Tongue (tissue), 2 donors: Measurements from ENCODE around the gene OR6F1. TPM values are rescaled to one million over a fixed set of nuclear protein-coding genes. Genes with fewer than 3 reads are reported as not detected.
"Not testable (repeated sequence)": the region's sequence is repeated elsewhere in the genome, so short reads cannot be mapped to it uniquely, and the experiment has no call there.

Experiments used
- DNase-seq: peaks from one replicate; pipeline ENCODE4 v3.0.0-alpha.2; 2015
- total RNA-seq: library from RNA; depleted of rRNA; stranded (reverse); fragments of >200 nt; gene quantifications from one replicate; pipeline ENCODE4 v1.2.3, GENCODE V29; 2014

OR6F1 gene
- not detected for total RNA-seq

DNA sequence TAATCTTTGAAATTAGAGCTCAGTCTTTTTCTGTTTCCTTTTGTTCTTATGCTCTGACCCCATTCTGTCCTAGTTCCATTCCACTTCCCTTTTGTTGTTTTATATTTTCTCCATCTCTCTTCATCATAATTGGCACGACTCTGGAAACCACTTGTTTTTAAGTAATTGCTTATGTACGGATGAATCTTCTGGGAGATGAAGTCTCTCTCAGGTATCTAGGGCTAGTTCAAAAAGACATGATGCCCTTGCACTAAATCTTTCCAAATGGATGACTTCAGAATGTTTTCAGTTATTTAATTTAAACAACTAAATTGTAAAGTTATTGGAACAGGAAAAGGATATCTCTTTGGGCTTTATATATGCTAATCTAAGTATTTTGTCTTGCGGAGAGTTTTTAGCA, at the start of gene OR6F1:
Gene OR6F1 (minus strand): TSS at position 101 of the 400 bp plus-strand sequence. CDS start 3,891 bp downstream, outside the sequence.
- DNase-seq, result no peak

DNA sequence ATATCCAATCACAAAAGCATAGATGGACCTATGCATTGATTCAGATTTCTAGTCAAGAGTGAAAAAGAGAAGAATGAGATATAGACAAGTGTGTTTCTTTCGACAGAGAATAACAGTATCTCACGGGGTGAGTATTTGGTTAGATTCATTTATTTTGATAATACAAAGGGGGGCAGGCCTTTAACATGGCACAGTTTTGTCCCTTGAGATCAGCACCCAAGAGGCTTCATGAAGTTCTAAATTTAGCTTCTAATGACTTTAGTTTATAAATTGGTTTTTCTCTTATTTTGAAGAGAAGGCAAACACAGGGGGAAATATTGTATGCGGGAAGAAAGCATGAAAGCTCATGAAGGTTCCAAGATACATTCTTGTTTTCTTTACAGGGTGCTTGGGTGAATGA, 44.0 kb upstream of the OR6F1 start, which contains the start of gene OR1C1:
Gene OR1C1 (minus strand): TSS at position 101 of the 400 bp plus-strand sequence. CDS start 2,150 bp downstream, outside the sequence.
- no peak for DNase-seq

DNA sequence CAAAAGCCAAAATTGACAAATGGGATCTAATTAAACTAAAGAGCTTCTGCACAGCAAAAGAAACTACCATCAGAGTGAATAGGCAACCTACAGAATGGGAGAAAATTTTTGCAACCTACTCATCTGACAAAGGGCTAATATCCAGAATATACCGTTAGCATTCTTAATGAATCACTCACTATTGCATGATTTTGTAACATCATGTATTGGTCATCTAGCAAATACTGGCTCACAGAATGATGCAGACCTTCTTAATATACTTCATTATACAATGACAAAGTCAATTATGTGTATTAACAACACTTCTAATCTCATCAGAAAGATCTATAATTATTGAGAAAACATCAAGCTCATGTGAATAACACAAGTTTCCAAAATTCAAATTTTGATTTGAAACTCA, 37.9 kb upstream of the OR6F1 start:
- DNase-seq, result not testable (repeated sequence)

DNA sequence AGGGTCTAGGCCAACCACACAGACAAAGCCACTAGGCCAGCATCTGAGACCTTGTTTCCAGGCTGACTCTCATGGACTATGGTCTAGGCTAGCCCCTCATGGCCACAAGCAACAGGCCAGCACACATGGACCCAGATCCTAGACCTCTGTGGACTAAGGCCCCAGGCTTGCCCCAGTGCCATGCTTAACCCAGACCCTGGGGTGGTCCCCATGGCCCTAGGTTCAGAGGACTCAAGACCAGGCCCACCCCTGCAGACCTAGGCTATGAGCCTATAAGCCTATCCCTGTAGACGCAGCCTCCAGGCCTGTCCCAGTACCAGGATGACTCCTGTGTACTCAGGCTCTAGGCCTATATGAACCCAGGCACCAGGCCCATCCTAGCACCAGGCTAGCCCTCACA, 33.4 kb upstream of the OR6F1 start:
- no peak for DNase-seq

DNA sequence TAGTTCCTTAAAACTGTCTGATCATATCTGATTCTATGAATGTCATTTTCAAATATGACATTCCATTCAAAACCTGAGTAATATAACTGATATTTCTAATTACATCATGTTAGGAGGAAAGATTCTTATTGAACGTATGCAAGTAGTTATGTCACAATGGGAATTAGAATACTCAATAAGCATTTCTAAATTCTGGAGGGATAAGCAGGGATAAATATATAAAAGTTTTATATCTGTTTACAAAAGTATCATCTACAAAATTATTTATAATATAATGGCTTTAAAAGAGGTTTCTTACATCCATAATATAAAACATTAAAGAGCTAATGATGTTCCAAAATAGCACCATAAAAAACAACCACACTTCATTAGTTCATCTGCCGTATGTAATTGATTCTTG, 31.6 kb upstream of the OR6F1 start, which contains the start of gene OR14A2:
Gene OR14A2 (minus strand): TSS at position 101 of the 400 bp plus-strand sequence.
- DNase-seq, result no peak

GRCh38 chr1:247747616-247748015, 31.2 kb upstream of the OR6F1 start:
- no peak for DNase-seq

DNA sequence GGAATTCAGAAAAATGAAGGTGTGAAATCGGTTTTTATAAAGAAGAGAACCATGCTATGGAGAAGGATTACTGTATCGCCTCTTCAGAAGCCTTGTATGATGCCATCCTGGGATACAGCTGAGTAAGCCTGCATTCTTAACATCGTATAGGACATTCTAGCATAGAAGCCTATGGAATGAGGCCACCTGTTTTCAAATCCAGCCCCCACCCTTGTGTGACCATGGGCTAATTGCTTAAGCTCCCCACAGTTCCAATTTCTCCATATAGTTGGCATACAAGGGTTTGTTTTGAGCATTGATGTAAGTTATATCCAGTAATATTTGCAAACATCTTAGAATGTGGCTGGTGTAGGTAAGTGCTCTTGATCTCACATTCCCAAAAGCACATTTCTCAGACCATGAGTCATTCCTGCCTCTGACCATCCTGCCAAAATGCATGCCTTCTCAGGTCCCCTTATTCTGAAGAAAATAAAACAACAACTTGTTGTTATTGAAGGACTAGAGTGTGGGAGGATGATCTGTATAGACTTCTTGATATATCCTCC, 30.0 kb upstream of the OR6F1 start:
- DNase-seq, result peak; percentile 9

- not testable (repeated sequence) for DNase-seq
Observed at GRCh38 chr1:247742215-247742760, 25.8 kb upstream of the OR6F1 start.

DNA sequence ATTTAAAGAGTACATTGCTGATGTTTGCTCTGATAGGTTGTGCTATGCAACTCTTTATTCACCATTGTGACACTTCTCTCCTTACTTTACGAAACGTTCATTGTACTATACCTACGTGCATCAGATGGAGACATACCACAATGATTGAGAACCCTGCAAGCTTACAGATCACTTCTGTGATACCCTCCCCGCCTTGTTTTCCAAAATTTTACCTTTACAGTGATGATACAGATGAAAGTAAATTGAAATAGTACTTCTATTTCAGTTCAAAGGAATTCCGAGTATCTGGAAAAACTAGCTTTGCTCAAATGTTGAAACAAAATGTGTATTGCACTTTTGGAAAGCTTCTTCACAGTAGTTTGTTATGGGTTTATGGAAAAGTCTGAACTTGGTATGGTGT, 25.3 kb upstream of the OR6F1 start:
- no peak for DNase-seq

- no peak for DNase-seq
Observed at GRCh38 chr1:247740721-247741120, 24.3 kb upstream of the OR6F1 start.

GRCh38 chr1:247738315-247738714, 21.9 kb upstream of the OR6F1 start, which contains the start of gene OR14K1:
TSS of gene OR14K1 (plus strand) at chr1:247738615. CDS start at chr1:247738615, 0 bp downstream.
- DNase-seq, result no peak

- no peak for DNase-seq
Observed at GRCh38 chr1:247721222-247721621, 4.8 kb upstream of the OR6F1 start.

GRCh38 chr1:247713753-247714152, 2.7 kb downstream of the OR6F1 start:
- DNase-seq, result no peak

DNA sequence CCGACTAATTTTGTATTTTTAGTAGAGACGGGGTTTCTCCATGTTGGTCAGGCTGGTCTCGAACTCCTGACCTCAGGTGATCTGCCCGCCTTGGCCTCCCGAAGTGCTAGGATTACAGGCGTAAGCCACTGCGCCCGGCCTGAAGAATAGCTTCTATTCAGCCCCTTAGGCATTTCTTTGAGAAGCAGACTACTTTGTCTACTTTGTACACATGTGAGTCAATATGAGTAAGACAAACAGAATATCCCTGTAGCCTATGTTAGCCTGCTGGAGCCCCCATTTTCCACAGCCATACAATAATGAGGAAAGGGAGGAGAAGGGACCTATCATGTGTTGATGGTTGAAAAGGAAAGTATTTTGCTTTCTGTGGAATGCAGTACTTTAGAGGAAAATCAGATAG, 5.8 kb downstream of the OR6F1 start:
- DNase-seq, result not testable (repeated sequence)

DNA sequence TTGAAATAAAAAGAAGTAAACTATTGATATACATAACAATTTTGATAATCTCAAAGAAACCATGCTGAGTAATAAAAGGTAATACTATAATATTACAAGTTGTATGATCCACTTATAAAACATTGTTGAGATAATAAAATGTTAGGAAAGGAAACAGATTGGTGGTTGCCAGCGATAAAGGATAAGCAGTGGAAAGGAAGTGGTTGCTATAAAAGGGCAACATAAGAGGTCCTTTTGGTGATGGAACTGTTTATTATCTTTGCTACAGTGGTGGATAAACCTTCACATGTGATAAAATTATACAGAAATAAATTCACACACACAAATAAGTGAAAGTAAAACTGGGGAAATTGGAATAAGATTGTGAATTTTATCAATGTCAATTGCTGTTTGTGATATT, 15.1 kb downstream of the OR6F1 start:
- no peak for DNase-seq

DNA sequence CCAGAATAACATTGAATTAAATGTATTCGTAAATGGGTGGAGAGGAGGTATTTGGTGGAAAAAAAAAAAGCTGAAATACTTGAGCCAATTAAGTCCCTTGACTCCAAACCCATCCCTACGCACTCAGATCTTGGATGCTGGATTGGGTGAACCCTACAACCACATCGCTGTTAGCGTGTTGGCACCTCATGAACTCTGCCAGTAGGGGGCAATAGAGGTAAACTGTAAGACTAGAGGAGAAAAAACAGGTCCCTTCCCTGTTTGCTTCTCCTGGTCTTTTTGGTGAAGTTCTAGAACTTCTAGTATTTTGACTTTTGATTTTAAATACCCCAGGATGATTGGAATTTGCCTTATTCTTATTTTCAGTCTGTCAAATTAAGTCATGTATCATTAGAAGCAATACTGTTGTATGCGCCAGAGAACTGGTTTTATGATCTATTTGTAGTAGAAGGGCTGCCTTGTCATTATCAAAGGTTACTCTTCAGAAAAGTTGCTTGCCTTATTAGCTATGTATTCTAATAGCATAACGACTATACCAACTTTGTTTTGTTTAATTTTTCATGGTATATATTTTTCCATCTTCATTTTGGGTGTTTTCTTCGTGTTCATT, 35.1 kb downstream of the OR6F1 start:
- peak; percentile 59 for DNase-seq

DNA sequence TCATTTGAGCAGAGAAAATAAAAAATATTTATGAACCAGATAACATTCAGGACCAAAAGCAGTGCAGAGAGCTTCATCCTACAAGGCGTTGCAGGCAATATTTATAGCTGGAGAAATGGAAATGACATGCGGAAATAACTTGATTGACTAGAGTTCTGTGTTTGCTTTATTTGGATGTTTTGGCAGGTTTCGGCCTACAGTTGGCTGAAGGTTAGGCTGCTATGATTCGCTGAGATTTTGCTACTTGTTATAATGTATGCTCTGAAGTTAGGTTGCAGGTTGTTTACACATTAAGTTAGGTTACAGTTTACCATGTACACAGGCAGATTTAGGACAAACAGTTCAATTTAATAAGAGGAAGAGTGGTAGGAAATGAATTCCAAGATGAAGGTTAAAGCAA, 36.3 kb downstream of the OR6F1 start:
- no peak for DNase-seq

DNA sequence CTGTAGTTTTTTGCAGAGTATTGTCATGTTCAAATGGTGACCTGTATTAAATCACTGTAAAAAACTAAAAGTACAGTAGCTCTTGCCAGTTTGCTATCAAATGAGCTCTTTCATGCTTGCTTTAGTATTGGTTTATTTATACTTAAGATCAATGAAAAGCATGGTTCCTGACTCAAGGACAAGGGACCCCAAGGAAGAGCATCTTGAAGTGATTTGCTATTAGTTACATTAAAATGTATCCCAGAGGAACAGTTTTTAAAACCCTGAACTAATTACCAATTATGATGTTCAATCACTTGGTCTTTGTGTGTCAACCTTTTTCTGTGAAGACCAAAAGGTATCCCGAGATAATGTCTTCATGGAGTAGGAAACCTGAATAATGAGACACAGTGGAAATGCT, 36.8 kb downstream of the OR6F1 start, which contains the start of gene OR13G1:
Gene OR13G1 (minus strand): TSS at position 101 of the 400 bp plus-strand sequence. CDS start 6,698 bp downstream, outside the sequence.
- DNase-seq, result no peak

DNA sequence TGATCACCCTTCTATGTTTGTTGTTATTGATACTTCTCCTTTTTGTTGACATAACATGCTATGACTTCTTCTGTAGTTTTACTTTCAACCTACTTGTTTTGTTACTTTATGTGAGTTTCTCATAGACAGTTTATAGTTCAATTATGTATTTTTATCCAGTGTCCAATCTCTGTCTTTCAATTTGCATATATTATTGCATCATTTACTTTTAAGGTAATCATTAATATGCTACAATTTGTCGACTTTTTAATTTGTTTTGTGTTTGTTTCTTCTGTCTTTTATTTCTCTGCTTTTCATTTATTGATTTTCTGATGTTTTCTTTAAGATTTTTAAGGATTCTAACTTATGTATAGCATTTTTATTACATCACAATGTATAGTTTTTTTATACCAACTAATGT, 47.2 kb downstream of the OR6F1 start:
- DNase-seq, result no peak
